ENCODE data around the gene PHLPP2.

DNA sequence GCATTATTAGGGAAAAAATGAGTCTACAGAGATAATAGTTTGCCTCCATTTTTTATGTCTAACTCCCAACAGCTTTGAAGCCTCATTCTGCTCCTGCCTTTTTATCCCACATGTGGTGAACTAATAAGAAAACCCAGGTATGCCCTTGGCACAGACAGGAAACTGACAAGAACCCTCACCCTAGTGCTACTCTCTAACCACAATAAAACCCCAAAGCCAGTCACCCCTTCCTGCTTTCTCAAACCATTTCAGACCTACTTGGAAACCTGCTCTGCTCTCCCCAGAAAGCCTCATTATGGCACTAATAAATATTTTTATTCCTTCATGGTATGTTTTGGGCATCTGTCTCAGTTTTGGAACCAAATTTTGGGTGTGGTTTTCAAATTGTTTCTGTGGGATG, 102.4 kb downstream of the PHLPP2 start:
- TF ChIP-seq, protein P1, sequence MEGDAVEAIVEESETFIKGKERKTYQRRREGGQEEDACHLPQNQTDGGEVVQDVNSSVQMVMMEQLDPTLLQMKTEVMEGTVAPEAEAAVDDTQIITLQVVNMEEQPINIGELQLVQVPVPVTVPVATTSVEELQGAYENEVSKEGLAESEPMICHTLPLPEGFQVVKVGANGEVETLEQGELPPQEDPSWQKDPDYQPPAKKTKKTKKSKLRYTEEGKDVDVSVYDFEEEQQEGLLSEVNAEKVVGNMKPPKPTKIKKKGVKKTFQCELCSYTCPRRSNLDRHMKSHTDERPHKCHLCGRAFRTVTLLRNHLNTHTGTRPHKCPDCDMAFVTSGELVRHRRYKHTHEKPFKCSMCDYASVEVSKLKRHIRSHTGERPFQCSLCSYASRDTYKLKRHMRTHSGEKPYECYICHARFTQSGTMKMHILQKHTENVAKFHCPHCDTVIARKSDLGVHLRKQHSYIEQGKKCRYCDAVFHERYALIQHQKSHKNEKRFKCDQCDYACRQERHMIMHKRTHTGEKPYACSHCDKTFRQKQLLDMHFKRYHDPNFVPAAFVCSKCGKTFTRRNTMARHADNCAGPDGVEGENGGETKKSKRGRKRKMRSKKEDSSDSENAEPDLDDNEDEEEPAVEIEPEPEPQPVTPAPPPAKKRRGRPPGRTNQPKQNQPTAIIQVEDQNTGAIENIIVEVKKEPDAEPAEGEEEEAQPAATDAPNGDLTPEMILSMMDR (IDR thresholded peaks at IDR 0.05), result no peak
- no peak for TF ChIP-seq POLR2AphosphoS5 (IDR thresholded peaks at IDR 0.05; ENCODE audit: low read depth, low read length)
- TF ChIP-seq, protein P2, sequence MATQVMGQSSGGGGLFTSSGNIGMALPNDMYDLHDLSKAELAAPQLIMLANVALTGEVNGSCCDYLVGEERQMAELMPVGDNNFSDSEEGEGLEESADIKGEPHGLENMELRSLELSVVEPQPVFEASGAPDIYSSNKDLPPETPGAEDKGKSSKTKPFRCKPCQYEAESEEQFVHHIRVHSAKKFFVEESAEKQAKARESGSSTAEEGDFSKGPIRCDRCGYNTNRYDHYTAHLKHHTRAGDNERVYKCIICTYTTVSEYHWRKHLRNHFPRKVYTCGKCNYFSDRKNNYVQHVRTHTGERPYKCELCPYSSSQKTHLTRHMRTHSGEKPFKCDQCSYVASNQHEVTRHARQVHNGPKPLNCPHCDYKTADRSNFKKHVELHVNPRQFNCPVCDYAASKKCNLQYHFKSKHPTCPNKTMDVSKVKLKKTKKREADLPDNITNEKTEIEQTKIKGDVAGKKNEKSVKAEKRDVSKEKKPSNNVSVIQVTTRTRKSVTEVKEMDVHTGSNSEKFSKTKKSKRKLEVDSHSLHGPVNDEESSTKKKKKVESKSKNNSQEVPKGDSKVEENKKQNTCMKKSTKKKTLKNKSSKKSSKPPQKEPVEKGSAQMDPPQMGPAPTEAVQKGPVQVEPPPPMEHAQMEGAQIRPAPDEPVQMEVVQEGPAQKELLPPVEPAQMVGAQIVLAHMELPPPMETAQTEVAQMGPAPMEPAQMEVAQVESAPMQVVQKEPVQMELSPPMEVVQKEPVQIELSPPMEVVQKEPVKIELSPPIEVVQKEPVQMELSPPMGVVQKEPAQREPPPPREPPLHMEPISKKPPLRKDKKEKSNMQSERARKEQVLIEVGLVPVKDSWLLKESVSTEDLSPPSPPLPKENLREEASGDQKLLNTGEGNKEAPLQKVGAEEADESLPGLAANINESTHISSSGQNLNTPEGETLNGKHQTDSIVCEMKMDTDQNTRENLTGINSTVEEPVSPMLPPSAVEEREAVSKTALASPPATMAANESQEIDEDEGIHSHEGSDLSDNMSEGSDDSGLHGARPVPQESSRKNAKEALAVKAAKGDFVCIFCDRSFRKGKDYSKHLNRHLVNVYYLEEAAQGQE (IDR thresholded peaks at IDR 0.05; ENCODE audit: insufficient read depth in 1 of 2, low read depth in 2 of 2, low read length in 1 of 2), result no peak
- no peak for TF ChIP-seq SIN3A (IDR thresholded peaks at IDR 0.05; ENCODE audit: borderline replicate concordance, insufficient read depth, low read depth, low read length)
- TF ChIP-seq TCF7L2 (IDR thresholded peaks at IDR 0.05; ENCODE audit: low read depth, low read length), result no peak

All from Panc1 (cell line).